ENCODE results near the gene ECI2. TPM values are rescaled to one million over a fixed set of nuclear protein-coding genes. Genes with fewer than 3 reads are reported as not detected.

ECI2 gene
- total and polyA plus RNA-seq, 2 donors (not counting 1 experiment from before 2014, with no cell fraction given) = 15.2 to 28.3 TPM

DNA sequence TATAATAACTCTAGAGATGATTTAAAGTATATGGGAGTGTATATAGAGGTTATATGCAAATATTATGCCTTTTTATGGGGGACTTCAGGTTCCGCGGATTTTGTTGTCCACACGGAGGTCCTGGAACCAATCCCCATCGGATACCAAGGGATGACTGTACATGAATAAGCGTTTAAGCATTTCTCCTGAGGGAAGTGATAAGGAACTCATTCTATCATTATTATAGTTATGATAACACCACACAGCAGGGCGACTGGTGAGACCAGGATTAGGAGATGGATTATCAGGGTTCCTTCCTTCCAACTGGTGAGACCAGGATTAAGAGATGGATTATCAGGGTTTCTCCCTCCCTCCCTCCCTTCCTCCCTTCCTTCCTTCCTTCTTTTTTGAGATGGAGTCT is 6.6 kb downstream of the ECI2 start:
- no peak overlapping the region for H3K4me2 ChIP-seq (replicated peaks; ENCODE audit: low read depth, low read length, poor library complexity, severe bottlenecking)
- H3K4me3 Mint-ChIP-seq = no peak overlapping the region
- ATAC-seq (ENCODE audit: low read depth) (no peak), DNase-seq (no peak)
- no peak overlapping the region for H2AFZ ChIP-seq (ENCODE audit: insufficient read depth, low read depth, low read length, poor library complexity, severe bottlenecking)
- H3K27me3 ChIP-seq (replicated peaks in 1 of 4; ENCODE audit: control extremely low read depth in 1 of 4, control insufficient read depth in 3 of 4, insufficient read depth in 4 of 4, low read length in 3 of 4) = no peaks in the 10 kb centered on the region
- H3K9ac ChIP-seq (ENCODE audit: low read length) = no peak overlapping the region
- peaks cover under 1 to 3% of the 10 kb centered on the region in 2 donors for H3K4me1 ChIP-seq (ENCODE audit: control insufficient read depth in 2 of 2, insufficient read depth in 2 of 2, low read length in 2 of 2)
- CTCF ChIA-PET = no interaction called here
- H4K20me1 ChIP-seq (ENCODE audit: control insufficient read depth, insufficient read depth, low read length, poor library complexity, severe bottlenecking) = no peaks in the 10 kb centered on the region
- no peak overlapping the region for H3K27ac Mint-ChIP-seq
- H3K36me3 ChIP-seq (replicated peaks in 1 of 2; ENCODE audit: control extremely low read depth in 1 of 2, control insufficient read depth in 1 of 2, extremely low read depth in 1 of 2, insufficient read depth in 2 of 2, low read length in 1 of 2) = peaks cover 3 to 66% of the 10 kb centered on the region in 2 experiments
- H3K27me3 Mint-ChIP-seq = no peaks in the 10 kb centered on the region
- TF ChIP-seq, protein P1, sequence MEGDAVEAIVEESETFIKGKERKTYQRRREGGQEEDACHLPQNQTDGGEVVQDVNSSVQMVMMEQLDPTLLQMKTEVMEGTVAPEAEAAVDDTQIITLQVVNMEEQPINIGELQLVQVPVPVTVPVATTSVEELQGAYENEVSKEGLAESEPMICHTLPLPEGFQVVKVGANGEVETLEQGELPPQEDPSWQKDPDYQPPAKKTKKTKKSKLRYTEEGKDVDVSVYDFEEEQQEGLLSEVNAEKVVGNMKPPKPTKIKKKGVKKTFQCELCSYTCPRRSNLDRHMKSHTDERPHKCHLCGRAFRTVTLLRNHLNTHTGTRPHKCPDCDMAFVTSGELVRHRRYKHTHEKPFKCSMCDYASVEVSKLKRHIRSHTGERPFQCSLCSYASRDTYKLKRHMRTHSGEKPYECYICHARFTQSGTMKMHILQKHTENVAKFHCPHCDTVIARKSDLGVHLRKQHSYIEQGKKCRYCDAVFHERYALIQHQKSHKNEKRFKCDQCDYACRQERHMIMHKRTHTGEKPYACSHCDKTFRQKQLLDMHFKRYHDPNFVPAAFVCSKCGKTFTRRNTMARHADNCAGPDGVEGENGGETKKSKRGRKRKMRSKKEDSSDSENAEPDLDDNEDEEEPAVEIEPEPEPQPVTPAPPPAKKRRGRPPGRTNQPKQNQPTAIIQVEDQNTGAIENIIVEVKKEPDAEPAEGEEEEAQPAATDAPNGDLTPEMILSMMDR (IDR thresholded peaks at IDR 0.05) = no peak
- TF ChIP-seq EZH2 (IDR thresholded peaks at IDR 0.05; ENCODE audit: borderline replicate concordance, insufficient read depth, low read depth, low read length, poor library complexity, severe bottlenecking) = no peak
- no peak overlapping the region for H3K4me3 ChIP-seq (ENCODE audit: control extremely low read depth in 1 of 5, extremely low read depth in 1 of 5, insufficient read depth in 1 of 5, low read depth in 2 of 5, low read length in 4 of 5)
- no peak overlapping the region for H3K27ac ChIP-seq (ENCODE audit: low read length in 2 of 2)
- WGBS (ENCODE audit: insufficient coverage) = no CpG with 5 or more reads among the region's 6 CpGs
- peaks cover 0 to 9% (median 0%) of the 10 kb centered on the region in 3 donors for H3K9me3 ChIP-seq (ENCODE audit: control extremely low read depth in 1 of 3, control insufficient read depth in 2 of 3, insufficient read depth in 1 of 3, low read length in 2 of 3)
- H3K9me3 Mint-ChIP-seq (ENCODE audit: insufficient read depth) = no peaks in the 10 kb centered on the region
- POLR2A ChIA-PET = interaction anchor here (0.8 kb wide), 1 partner anchor 30 kb away, joined by 3 read pairs; no protein-coding TSS in a partner anchor
- intact Hi-C loops (cut with micrococcal nuclease) = no loop called here
- H3K79me2 ChIP-seq (ENCODE audit: control insufficient read depth, insufficient read depth, low read length) = no peaks in the 10 kb centered on the region
- H3K4me1 Mint-ChIP-seq = peaks cover 6% of the 10 kb centered on the region

DNA sequence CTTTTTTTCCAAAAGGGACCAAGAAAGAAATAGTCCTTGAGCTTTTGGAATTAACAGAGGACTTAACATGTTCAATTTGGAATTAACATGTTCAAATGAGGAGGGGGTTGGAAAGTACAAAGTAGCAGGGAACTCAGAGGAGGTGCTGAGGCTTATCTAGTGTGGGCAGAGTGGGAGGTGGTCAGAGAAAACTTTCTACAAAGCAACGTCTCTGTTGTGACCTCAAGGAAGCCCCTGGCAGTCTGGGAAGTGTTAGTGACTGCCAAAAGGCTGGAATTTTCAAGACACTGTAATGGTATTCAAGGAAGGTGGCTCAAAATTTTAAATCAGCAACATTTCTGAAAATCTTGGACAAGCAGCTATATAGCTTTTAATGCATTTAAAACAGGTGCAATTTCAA is 7.3 kb downstream of the ECI2 start:
- Histone ChIP-seq H4K20me1 (ENCODE audit: control insufficient read depth, insufficient read depth, low read length, poor library complexity, severe bottlenecking) (no peaks in the 10 kb centered on the region), H3K4me1 (ENCODE audit: control insufficient read depth in 2 of 2, insufficient read depth in 2 of 2, low read length in 2 of 2) (no peaks in the 10 kb centered on the region), H3K27ac (ENCODE audit: low read length in 2 of 2) (no peak overlapping the region), H3K36me3 (replicated peaks in 1 of 2; ENCODE audit: control extremely low read depth in 1 of 2, control insufficient read depth in 1 of 2, extremely low read depth in 1 of 2, insufficient read depth in 2 of 2, low read length in 1 of 2) (peaks cover 3 to 66% of the 10 kb centered on the region in 2 experiments), H3K4me3 (ENCODE audit: control extremely low read depth in 1 of 5, extremely low read depth in 1 of 5, insufficient read depth in 1 of 5, low read depth in 2 of 5, low read length in 4 of 5) (no peak overlapping the region), H3K27me3 (replicated peaks in 1 of 4; ENCODE audit: control extremely low read depth in 1 of 4, control insufficient read depth in 3 of 4, insufficient read depth in 4 of 4, low read length in 3 of 4) (no peaks in the 10 kb centered on the region), H3K4me2 (replicated peaks; ENCODE audit: low read depth, low read length, poor library complexity, severe bottlenecking) (no peak overlapping the region), H3K79me2 (ENCODE audit: control insufficient read depth, insufficient read depth, low read length) (no peaks in the 10 kb centered on the region), H2AFZ (ENCODE audit: insufficient read depth, low read depth, low read length, poor library complexity, severe bottlenecking) (no peak overlapping the region), H3K9me3 (ENCODE audit: control extremely low read depth in 1 of 3, control insufficient read depth in 2 of 3, insufficient read depth in 1 of 3, low read length in 2 of 3) (peaks cover 0 to 9% (median 0%) of the 10 kb centered on the region in 3 donors), H3K9ac (ENCODE audit: low read length) (no peak overlapping the region)
- POLR2A ChIA-PET = no interaction called here
- 67% methylated on average over 1 of the region's 1 CpG for WGBS (ENCODE audit: insufficient coverage)
- no peak for TF ChIP-seq EZH2 (IDR thresholded peaks at IDR 0.05; ENCODE audit: borderline replicate concordance, insufficient read depth, low read depth, low read length, poor library complexity, severe bottlenecking)
- TF ChIP-seq, protein P1 (IDR thresholded peaks at IDR 0.05) = no peak
- Mint-ChIP-seq H3K27ac (no peak overlapping the region), H3K4me1 (peaks cover 2% of the 10 kb centered on the region), H3K9me3 (ENCODE audit: insufficient read depth) (no peaks in the 10 kb centered on the region), H3K4me3 (no peak overlapping the region), H3K27me3 (no peaks in the 10 kb centered on the region)
- CTCF ChIA-PET = interaction anchor here (1.4 to 2.1 kb wide), 2 partner anchors 25 to 27 kb away, joined by 4 to 8 read pairs; no protein-coding TSS in a partner anchor
- intact Hi-C loops (cut with micrococcal nuclease) = no loop called here
- ATAC-seq (ENCODE audit: low read depth) (no peak), DNase-seq (no peak)

Measured in B cell (primary cell).